ENCODE measurements around the gene DPP7.

Gene DPP7

DNA sequence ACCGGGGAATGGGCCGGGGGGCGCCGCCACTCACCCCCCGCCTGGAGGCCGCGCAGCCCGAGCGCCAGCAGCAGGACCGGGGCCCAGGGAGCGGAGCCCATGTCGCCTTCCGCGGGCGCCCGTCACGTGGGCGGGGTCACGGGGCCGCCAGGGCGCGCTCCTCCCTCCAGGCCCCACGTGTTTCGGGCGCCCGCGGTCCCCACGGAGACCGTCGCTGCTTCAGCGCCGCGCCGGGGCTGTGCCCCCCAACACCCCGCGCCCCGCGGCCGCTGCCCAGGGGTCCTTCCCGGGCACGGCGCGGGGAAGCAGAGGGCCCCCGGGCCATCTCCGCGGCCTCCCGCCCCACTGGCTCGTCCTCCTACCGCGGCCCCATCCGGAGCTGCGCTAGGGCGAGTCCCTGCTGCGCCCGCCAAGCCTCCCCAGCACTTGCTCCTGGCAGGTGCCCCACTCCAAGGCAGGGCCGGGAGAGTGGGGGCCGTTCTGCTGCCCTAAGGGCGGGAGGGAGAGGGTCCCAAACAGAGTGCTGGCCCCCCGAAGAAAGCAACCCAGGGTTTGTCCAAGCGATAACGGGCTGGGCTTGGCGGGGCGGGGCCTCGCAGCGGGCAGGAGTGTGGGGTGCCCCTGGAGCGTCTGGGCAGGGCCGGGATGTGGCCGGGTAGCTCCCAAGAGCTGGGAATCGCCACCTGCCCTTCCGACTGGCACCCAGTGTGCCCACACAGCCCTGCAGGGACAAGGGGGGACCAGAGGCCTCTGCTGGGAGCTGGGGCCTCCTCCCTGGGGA is at the start of gene DPP7:
TSS of gene DPP7 (minus strand) at position 121 of the 781 bp plus-strand sequence. CDS start at position 101, 20 bp downstream.
- H3K27ac ChIP-seq (ENCODE audit: low read length): no peak within 1 kb of the TSS

DNA sequence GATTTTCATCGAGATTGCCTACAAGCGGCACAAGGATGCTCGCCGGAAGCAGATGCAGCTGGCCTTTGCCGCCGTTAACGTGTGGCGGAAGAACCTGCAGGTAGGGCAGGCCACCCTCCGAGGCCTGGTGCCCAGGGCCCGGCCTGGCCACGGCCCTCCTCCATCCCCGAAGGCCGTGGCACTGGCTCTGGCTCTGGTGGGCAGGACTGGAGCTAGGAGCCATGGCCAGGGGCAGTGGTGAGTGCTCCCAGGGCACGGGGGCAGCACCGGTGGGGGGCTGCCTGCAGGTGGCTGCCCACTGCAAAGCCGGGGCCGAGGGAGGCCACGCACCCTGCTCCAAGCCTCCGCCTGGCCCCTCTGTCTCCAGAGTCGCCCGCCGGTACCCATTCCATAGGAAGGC is 49.3 kb upstream of the DPP7 start:
- no peak overlapping the region for H3K9ac ChIP-seq (ENCODE audit: low read length in 2 of 2)
- H3K27ac ChIP-seq (ENCODE audit: low read length): no peak overlapping the region
- H3K4me1 ChIP-seq (ENCODE audit: control insufficient read depth, insufficient read depth, low read length): peaks cover 24% of the 10 kb centered on the region
- no peaks in the 10 kb centered on the region for H3K9me3 ChIP-seq (ENCODE audit: control insufficient read depth in 2 of 2, low read length in 2 of 2)
- peaks cover 57 to 87% of the 10 kb centered on the region in 2 donors for H3K27me3 ChIP-seq (ENCODE audit: control insufficient read depth in 1 of 2, insufficient read depth in 2 of 2, low read length in 2 of 2)
- no peaks in the 10 kb centered on the region for H3K36me3 ChIP-seq (ENCODE audit: control insufficient read depth in 2 of 2, insufficient read depth in 2 of 2, low read length in 2 of 2)
- H3K4me3 ChIP-seq (ENCODE audit: low read length in 2 of 2): no peak overlapping the region

More for the DNA sequence above, at the start of gene DPP7:
- peak within 1 kb of the TSS; percentile 43 to 71 for H3K4me3 ChIP-seq (ENCODE audit: low read length in 2 of 2)
- H3K4me1 ChIP-seq (ENCODE audit: control insufficient read depth, insufficient read depth, low read length): peaks cover 6% of the 10 kb centered on the region
- H3K36me3 ChIP-seq (ENCODE audit: control insufficient read depth in 2 of 2, insufficient read depth in 2 of 2, low read length in 2 of 2): peaks cover 0 to 7% of the 10 kb centered on the region in 2 donors
- H3K9ac ChIP-seq (ENCODE audit: low read length in 2 of 2): peak within 1 kb of the TSS; percentile 36 to 55
- H3K27me3 ChIP-seq (ENCODE audit: control insufficient read depth in 1 of 2, insufficient read depth in 2 of 2, low read length in 2 of 2): peaks cover 0 to 5% of the 10 kb centered on the region in 2 donors
- H3K9me3 ChIP-seq (ENCODE audit: control insufficient read depth in 2 of 2, low read length in 2 of 2): no peaks in the 10 kb centered on the region

DNA sequence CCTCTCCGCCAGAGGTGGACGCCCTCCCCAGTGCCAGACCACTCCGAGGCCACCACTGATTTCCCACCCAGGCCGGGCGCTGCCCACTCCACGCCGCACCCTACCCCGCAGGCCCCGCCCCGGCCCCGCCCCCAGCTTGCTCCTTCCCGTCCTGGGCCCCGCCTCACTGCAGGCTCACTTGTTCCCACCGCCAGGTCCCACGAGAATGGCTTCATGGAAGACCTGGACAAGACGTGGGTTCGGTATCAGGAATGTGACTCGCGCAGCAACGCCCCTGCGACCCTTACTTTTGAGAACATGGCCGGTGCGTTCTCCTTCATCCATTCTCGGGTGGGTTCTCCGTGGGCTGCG is 48.8 kb upstream of the DPP7 start:
- H3K9ac ChIP-seq (ENCODE audit: low read length in 2 of 2): no peak overlapping the region
- no peaks in the 10 kb centered on the region for H3K36me3 ChIP-seq (ENCODE audit: control insufficient read depth in 2 of 2, insufficient read depth in 2 of 2, low read length in 2 of 2)
- no peaks in the 10 kb centered on the region for H3K9me3 ChIP-seq (ENCODE audit: control insufficient read depth in 2 of 2, low read length in 2 of 2)
- H3K4me3 ChIP-seq (ENCODE audit: low read length in 2 of 2): peak overlapping the region; percentile 35 to 54
- H3K27me3 ChIP-seq (ENCODE audit: control insufficient read depth in 1 of 2, insufficient read depth in 2 of 2, low read length in 2 of 2): peaks cover 61 to 88% of the 10 kb centered on the region in 2 donors
- H3K4me1 ChIP-seq (ENCODE audit: control insufficient read depth, insufficient read depth, low read length): peaks cover 20% of the 10 kb centered on the region
- no peak overlapping the region for H3K27ac ChIP-seq (ENCODE audit: low read length)

DNA sequence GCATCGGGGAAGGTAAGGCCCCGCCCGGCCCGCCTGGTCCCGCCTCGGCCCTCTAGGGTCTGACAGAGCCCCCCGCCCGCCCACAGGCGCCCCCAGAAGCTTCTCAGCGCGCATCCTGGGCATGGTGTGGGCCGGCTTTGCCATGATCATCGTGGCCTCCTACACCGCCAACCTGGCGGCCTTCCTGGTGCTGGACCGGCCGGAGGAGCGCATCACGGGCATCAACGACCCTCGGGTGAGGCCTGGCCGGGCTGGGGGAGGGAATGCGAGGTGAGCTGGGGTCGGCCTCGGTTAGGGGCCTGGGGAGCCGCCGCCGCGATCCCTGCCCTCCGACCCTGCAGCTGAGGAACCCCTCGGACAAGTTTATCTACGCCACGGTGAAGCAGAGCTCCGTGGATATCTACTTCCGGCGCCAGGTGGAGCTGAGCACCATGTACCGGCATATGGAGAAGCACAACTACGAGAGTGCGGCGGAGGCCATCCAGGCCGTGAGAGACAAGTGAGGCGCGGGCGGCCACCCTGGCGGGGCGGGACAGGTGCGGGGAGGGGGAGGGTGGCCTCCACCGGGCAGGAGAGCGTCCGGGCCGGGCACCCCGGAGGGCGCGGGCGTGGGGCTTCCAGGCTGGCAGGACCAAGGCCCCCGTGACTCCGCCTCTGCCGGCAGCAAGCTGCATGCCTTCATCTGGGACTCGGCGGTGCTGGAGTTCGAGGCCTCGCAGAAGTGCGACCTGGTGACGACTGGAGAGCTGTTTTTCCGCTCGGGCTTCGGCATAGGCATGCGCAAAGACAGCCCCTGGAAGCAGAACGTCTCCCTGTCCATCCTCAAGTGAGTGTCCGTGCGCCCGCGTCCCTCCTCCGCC is 48.2 kb upstream of the DPP7 start:
- Histone ChIP-seq H3K9ac (ENCODE audit: low read length in 2 of 2) (no peak overlapping the region), H3K9me3 (ENCODE audit: control insufficient read depth in 2 of 2, low read length in 2 of 2) (no peaks in the 10 kb centered on the region), H3K27ac (ENCODE audit: low read length) (no peak overlapping the region), H3K4me1 (ENCODE audit: control insufficient read depth, insufficient read depth, low read length) (peaks cover 14% of the 10 kb centered on the region), H3K36me3 (ENCODE audit: control insufficient read depth in 2 of 2, insufficient read depth in 2 of 2, low read length in 2 of 2) (no peaks in the 10 kb centered on the region), H3K4me3 (ENCODE audit: low read length in 2 of 2) (peak overlapping the region; percentile 35 to 54), H3K27me3 (ENCODE audit: control insufficient read depth in 1 of 2, insufficient read depth in 2 of 2, low read length in 2 of 2) (peaks cover 64 to 88% of the 10 kb centered on the region in 2 donors)

DNA sequence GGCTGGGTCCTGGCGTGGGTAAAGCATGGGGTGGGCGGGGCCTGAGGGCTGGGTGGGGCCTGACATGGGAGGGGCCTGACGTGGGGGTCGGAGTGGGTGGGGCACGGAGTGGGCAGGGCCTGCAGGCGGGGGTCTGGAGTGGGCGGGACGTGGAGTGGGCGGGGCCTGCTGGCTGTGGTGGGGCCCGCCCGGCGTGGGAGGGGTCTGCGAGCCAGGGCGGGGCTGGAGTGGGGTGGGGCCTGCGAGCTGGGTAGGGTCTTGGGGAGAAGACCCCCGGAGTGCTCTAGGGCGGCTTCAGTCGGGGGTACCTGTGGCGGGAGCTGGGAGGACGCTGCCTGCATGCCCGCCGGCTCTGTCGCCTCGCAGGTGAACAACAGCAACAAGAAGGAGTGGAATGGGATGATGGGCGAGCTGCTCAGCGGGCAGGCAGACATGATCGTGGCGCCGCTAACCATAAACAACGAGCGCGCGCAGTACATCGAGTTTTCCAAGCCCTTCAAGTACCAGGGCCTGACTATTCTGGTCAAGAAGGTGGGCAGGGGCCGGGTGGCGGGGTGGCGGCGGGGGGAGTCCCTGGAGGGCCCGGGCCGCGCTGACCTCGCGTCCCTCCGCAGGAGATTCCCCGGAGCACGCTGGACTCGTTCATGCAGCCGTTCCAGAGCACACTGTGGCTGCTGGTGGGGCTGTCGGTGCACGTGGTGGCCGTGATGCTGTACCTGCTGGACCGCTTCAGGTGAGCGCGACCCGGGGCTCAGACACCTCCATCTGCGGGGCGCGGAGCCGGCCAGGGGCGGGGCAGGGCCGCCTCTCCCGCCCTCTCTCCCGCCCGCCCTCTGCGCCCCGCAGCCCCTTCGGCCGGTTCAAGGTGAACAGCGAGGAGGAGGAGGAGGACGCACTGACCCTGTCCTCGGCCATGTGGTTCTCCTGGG is 47.3 kb upstream of the DPP7 start:
- no peaks in the 10 kb centered on the region for H3K9me3 ChIP-seq (ENCODE audit: control insufficient read depth in 2 of 2, low read length in 2 of 2)
- no peak overlapping the region for H3K9ac ChIP-seq (ENCODE audit: low read length in 2 of 2)
- no peak overlapping the region for H3K27ac ChIP-seq (ENCODE audit: low read length)
- H3K27me3 ChIP-seq (ENCODE audit: control insufficient read depth in 1 of 2, insufficient read depth in 2 of 2, low read length in 2 of 2): peaks cover 68 to 88% of the 10 kb centered on the region in 2 donors
- H3K36me3 ChIP-seq (ENCODE audit: control insufficient read depth in 2 of 2, insufficient read depth in 2 of 2, low read length in 2 of 2): no peaks in the 10 kb centered on the region
- peaks cover 11% of the 10 kb centered on the region for H3K4me1 ChIP-seq (ENCODE audit: control insufficient read depth, insufficient read depth, low read length)
- H3K4me3 ChIP-seq (ENCODE audit: low read length in 2 of 2): no peak overlapping the region

DNA sequence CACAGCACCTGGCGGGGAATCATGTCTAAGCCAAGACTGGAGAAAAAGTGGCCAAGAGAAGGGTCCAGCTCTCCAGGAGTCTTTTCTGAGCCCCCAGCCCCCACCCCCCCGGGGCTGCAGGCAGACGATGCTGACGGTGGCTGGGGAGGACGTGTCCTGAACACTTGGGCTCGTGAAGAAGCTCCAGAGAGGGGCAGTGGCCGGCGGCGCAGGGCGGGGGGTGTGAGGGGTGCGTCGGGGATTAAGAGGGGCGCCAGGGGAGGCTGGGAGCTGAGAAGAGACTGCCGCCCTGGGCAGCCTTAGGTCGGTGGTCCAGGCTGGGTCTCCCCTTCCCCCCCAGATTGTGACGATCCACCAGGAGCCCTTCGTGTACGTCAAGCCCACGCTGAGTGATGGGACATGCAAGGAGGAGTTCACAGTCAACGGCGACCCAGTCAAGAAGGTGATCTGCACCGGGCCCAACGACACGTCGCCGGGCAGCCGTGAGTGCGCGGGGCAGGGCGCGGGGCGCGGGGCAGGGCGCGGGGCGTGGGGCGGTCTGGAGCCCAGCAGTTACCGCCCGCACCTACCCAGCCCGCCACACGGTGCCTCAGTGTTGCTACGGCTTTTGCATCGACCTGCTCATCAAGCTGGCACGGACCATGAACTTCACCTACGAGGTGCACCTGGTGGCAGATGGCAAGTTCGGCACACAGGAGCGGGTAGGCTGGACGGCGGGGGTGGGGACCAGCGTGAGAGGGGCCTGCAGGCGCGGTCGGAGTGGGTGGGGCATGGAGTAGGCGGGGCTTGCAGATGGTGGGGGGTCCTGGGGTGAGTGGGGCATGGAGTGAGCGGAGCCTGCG is 46.4 kb upstream of the DPP7 start:
- Histone ChIP-seq H3K27me3 (ENCODE audit: control insufficient read depth in 1 of 2, insufficient read depth in 2 of 2, low read length in 2 of 2) (peaks cover 67 to 88% of the 10 kb centered on the region in 2 donors), H3K27ac (ENCODE audit: low read length) (no peak overlapping the region), H3K4me1 (ENCODE audit: control insufficient read depth, insufficient read depth, low read length) (peaks cover 16% of the 10 kb centered on the region)

DNA sequence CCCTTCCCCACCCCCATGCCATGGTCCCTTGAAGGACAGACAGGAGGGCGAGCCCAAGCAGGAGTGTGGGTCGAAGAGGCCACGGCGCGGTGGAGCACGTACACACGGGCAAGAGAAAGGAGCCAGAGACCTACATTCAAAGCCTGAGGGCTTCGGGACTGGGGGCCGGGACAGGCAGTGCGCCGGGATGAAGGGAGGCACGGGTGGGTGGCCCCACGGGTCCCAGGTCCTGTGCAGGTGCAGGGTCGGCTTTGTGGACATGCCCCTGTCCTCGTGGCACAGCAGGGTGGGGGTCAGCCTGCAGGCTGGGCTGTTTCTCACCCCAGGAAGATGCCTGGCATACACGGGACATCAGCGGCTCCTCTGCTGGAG is 45.5 kb upstream of the DPP7 start:
- no peak overlapping the region for H3K27ac ChIP-seq (ENCODE audit: low read length)
- H3K4me3 ChIP-seq (ENCODE audit: low read length in 2 of 2): no peak overlapping the region
- peaks cover 16% of the 10 kb centered on the region for H3K4me1 ChIP-seq (ENCODE audit: control insufficient read depth, insufficient read depth, low read length)
- H3K36me3 ChIP-seq (ENCODE audit: control insufficient read depth in 2 of 2, insufficient read depth in 2 of 2, low read length in 2 of 2): no peaks in the 10 kb centered on the region
- H3K27me3 ChIP-seq (ENCODE audit: control insufficient read depth in 1 of 2, insufficient read depth in 2 of 2, low read length in 2 of 2): peaks cover 66 to 88% of the 10 kb centered on the region in 2 donors
- no peaks in the 10 kb centered on the region for H3K9me3 ChIP-seq (ENCODE audit: control insufficient read depth in 2 of 2, low read length in 2 of 2)
- no peak overlapping the region for H3K9ac ChIP-seq (ENCODE audit: low read length in 2 of 2)

More for the DNA sequence above, 46.4 kb upstream of the DPP7 start:
- no peaks in the 10 kb centered on the region for H3K36me3 ChIP-seq (ENCODE audit: control insufficient read depth in 2 of 2, insufficient read depth in 2 of 2, low read length in 2 of 2)
- no peak overlapping the region for H3K9ac ChIP-seq (ENCODE audit: low read length in 2 of 2)
- H3K9me3 ChIP-seq (ENCODE audit: control insufficient read depth in 2 of 2, low read length in 2 of 2): no peaks in the 10 kb centered on the region
- H3K4me3 ChIP-seq (ENCODE audit: low read length in 2 of 2): no peak overlapping the region

DNA sequence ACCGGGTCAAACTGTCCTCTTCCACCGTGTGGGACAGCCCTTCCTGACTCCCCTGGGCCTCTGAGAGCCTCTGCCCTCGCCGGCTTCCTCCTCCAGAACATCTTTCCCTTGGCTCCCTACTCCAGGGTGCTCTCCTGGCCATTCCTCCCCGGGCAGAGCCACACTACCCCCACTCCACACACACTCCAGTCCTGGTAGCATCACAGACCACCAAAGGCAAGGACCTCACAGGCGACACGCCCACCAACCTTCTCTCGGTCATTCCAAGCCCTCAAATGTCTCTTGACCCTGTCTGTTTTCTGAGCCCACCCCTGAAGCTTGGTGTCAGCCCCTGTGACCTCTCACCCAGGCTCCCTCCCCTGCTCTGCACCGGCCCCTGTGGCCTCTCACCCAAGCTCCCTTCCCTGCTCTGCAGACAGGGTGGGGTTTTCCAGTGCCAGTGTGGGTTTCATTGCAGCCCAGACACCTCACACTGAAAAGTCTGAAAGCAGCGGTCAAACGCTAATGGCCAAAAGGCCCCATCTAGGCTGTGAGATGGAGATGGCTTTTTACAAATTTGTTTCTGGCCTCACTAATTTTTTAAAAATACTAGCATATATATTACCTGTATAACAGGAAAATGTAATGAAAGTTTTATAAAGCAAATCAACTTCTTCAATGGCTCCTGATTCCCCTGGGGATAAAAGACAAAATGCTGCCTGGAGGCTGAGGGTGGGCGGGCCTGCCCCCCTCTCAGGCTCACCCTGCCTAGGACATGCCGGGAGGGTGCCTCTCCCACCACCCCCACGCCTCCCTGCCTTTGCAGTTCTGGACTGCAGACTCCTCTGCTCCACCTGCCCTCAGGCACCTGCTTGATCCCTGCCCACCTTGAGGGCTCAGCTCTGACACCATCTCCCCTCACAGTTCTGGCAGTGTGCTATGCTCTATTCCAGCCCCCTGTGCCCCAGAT is 44.8 kb upstream of the DPP7 start:
- Histone ChIP-seq H3K4me3 (ENCODE audit: low read length in 2 of 2) (no peak overlapping the region), H3K27ac (ENCODE audit: low read length) (no peak overlapping the region), H3K9me3 (ENCODE audit: control insufficient read depth in 2 of 2, low read length in 2 of 2) (no peaks in the 10 kb centered on the region), H3K27me3 (ENCODE audit: control insufficient read depth in 1 of 2, insufficient read depth in 2 of 2, low read length in 2 of 2) (peaks cover 60 to 83% of the 10 kb centered on the region in 2 donors), H3K4me1 (ENCODE audit: control insufficient read depth, insufficient read depth, low read length) (peaks cover 16% of the 10 kb centered on the region), H3K9ac (ENCODE audit: low read length in 2 of 2) (no peak overlapping the region), H3K36me3 (ENCODE audit: control insufficient read depth in 2 of 2, insufficient read depth in 2 of 2, low read length in 2 of 2) (no peaks in the 10 kb centered on the region)

DNA sequence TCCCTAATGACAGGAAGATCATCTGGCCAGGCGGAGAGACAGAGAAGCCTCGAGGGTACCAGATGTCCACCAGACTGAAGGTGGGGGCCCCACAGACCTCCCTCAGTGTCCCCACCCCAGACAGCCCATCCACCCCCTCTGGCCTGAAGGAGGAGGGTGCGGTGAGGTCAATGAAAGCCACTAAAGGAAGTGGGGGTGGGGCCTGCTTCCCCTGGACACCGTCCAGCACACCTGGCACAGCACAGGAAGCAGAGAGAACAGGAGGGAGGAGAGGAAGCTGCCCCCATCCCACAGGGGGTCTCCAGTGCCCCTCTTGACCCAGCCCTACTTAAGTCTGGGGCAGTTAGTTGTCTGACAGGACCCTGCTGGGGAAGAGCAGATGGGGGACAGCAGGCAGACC is 44.1 kb upstream of the DPP7 start:
- Histone ChIP-seq H3K4me3 (ENCODE audit: low read length in 2 of 2) (no peak overlapping the region), H3K36me3 (ENCODE audit: control insufficient read depth in 2 of 2, insufficient read depth in 2 of 2, low read length in 2 of 2) (no peaks in the 10 kb centered on the region), H3K4me1 (ENCODE audit: control insufficient read depth, insufficient read depth, low read length) (peaks cover 16% of the 10 kb centered on the region), H3K9ac (ENCODE audit: low read length in 2 of 2) (no peak overlapping the region), H3K9me3 (ENCODE audit: control insufficient read depth in 2 of 2, low read length in 2 of 2) (no peaks in the 10 kb centered on the region), H3K27ac (ENCODE audit: low read length) (no peak overlapping the region), H3K27me3 (ENCODE audit: control insufficient read depth in 1 of 2, insufficient read depth in 2 of 2, low read length in 2 of 2) (peaks cover 53 to 76% of the 10 kb centered on the region in 2 donors)
